NT2/D1 (cell line): Measurements from ENCODE around the gene CCDC117.
A peak's percentile ranks its signal among the peaks of the same experiment; 100 is the strongest.
"Not testable (repeated sequence)": the region's sequence is repeated elsewhere in the genome, so short reads cannot be mapped to it uniquely, and the experiment has no call there.

ENCODE experiments used
- DNase-seq: peaks from one replicate; pipeline ENCODE4 v3.0.0-alpha.2; 2011; ENCODE audit warnings: low read depth, low spot score
- H3K27me3 ChIP-seq: 2 replicates; pipeline ENCODE4 v1.6.0; 2011; ENCODE audit warnings: mild to moderate bottlenecking; ENCODE audit not compliant: insufficient read length, insufficient read depth
- H3K36me3 ChIP-seq: 2 replicates; pipeline ENCODE4 v1.6.1; 2011; ENCODE audit warnings: mild to moderate bottlenecking, low read length, mixed read lengths; ENCODE audit not compliant: insufficient read depth, insufficient read length
- H3K4me1 ChIP-seq: 2 replicates; pipeline ENCODE4 v1.5.1; 2011; ENCODE audit not compliant: insufficient read depth, insufficient read length
- H3K4me3 ChIP-seq: 2 replicates; pipeline ENCODE4 v1.5.1; 2011; ENCODE audit warnings: low read depth; ENCODE audit not compliant: insufficient read length
- H3K9ac ChIP-seq: 2 replicates; pipeline ENCODE4 v1.6.0; 2011; ENCODE audit warnings: low read depth; ENCODE audit not compliant: insufficient read length
- H3K9me3 ChIP-seq: 2 replicates; pipeline ENCODE4 v1.5.1; 2011; ENCODE audit warnings: mild to moderate bottlenecking, low read length; ENCODE audit not compliant: insufficient read depth
- SUZ12 ChIP-seq: IDR thresholded peaks from 2 replicates; pipeline ENCODE4 v1.6.1; 2011; ENCODE audit not compliant: insufficient read length, insufficient read depth; ENCODE audit errors: extremely low read depth
- YY1 ChIP-seq: IDR thresholded peaks from 2 replicates; pipeline ENCODE4 v1.6.1; 2011; ENCODE audit not compliant: insufficient read length, insufficient read depth
- ZNF274 ChIP-seq: IDR thresholded peaks from 2 replicates; pipeline ENCODE4 v1.6.1; 2011; ENCODE audit warnings: mild to moderate bottlenecking, low read depth, low read length

Gene CCDC117

GRCh38 chr22:28821452-28821851 lies 49.0 kb downstream of the CCDC117 start:
- no peaks in the 10 kb centered on the region for H3K27me3 ChIP-seq
- TF ChIP-seq SUZ12 (no peak), ZNF274 (no peak), YY1 (no peak)
- H3K36me3 ChIP-seq: no peaks in the 10 kb centered on the region
- H3K4me1 ChIP-seq: no peaks in the 10 kb centered on the region
- no peak overlapping the region for H3K4me3 ChIP-seq
- no peaks in the 10 kb centered on the region for H3K9me3 ChIP-seq
- no peak overlapping the region for H3K9ac ChIP-seq
- DNase-seq: no peak

DNA sequence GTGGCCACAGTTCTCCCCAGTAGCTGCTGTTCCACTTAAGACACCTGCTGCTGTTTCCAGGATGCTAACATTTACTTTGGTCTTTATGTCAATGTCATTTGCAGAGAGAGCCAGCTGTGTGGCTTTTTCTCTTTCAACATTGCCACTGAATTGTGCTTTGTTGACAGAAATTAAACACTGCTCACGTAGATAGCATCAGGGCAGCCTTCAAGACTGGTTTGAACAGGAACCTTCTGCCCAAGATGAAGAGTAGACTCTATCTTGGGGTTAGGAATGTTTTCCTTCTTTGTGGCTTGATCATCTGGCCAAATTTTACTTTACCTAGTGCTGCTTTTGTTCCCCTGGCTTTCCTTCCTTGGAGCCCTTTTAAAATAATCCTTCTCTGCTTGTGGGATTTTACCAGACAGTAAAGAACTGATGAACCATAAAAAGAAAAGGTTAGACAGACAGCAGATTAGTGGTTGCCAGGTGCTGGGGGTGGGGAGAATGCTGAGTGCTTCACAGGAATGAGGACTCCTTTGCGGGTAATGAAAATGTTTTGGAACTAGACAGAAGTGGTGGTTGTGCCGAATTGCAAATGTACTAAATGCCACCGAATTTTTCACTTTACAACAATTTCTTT lies 50.5 kb downstream of the CCDC117 start:
- H3K9me3 ChIP-seq: no peaks in the 10 kb centered on the region
- no peaks in the 10 kb centered on the region for H3K36me3 ChIP-seq
- no peak for DNase-seq
- TF ChIP-seq YY1: no peak
- no peak overlapping the region for H3K4me3 ChIP-seq
- H3K9ac ChIP-seq: no peak overlapping the region
- H3K4me1 ChIP-seq: no peaks in the 10 kb centered on the region
- H3K27me3 ChIP-seq: no peaks in the 10 kb centered on the region

DNA sequence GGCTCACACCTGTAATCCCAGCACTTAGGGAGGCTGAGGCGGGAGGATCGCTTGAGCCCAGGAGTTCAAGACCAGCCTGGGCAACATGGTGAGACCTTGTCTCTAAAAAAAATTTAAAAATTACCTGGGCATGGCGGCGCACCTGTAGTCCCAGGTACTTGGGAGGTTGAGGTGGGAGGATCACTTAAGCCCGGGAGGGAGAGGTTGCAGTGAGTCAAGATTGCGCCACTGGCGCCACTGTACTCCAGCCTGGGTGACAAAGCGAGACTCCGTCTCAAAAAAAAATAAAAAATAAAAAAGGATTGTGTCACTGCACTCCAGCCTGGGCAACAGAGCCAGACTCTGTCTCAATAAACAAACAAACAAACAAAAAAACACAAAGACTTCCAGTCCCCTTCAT lies 52.0 kb downstream of the CCDC117 start:
- DNase-seq, H3K27me3 ChIP-seq, H3K9me3 ChIP-seq, H3K9ac ChIP-seq, H3K4me3 ChIP-seq, H3K4me1 ChIP-seq, H3K36me3 ChIP-seq: not testable (repeated sequence)

- H3K9me3 ChIP-seq, H3K36me3 ChIP-seq, H3K4me1 ChIP-seq, H3K9ac ChIP-seq, H3K4me3 ChIP-seq, H3K27me3 ChIP-seq, DNase-seq: not testable (repeated sequence)
These were observed 53.9 kb downstream of the CCDC117 start for GRCh38 chr22:28826430-28826829.

DNA sequence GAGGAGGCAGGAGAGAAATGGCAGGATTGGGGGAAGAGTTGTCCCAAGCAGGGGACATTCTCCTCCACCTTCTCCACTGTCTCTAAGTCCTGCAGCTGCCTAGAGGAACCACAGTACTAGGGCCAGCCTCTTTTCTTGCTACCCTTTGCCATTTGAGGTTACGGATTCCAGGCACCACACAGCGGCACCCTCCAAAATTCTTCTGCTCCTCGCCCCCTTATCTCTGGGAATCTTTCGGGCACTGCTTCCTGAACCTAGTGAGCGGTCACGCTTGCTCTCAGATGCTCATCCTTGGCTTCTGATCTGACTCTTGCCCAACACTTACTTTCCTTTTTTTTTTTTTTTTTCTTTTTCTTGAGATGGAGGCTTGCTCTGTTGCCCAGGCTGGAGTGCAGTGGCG lies 54.4 kb downstream of the CCDC117 start:
- no peaks in the 10 kb centered on the region for H3K9me3 ChIP-seq
- DNase-seq: no peak
- no peak overlapping the region for H3K4me3 ChIP-seq
- no peak overlapping the region for H3K9ac ChIP-seq
- no peaks in the 10 kb centered on the region for H3K4me1 ChIP-seq
- H3K27me3 ChIP-seq: no peaks in the 10 kb centered on the region
- TF ChIP-seq ZNF274 (no peak), SUZ12 (no peak), YY1 (no peak)
- H3K36me3 ChIP-seq: no peaks in the 10 kb centered on the region

GRCh38 chr22:28829358-28830181 lies 57.1 kb downstream of the CCDC117 start:
- Histone ChIP-seq H3K9ac (peak overlapping the region; percentile 17), H3K36me3 (no peaks in the 10 kb centered on the region), H3K4me1 (no peaks in the 10 kb centered on the region), H3K9me3 (no peaks in the 10 kb centered on the region), H3K4me3 (no peak overlapping the region), H3K27me3 (no peaks in the 10 kb centered on the region)
- TF ChIP-seq YY1: no peak
- TF ChIP-seq SUZ12: no peak
- TF ChIP-seq ZNF274: no peak
- DNase-seq: peak; percentile 38

DNA sequence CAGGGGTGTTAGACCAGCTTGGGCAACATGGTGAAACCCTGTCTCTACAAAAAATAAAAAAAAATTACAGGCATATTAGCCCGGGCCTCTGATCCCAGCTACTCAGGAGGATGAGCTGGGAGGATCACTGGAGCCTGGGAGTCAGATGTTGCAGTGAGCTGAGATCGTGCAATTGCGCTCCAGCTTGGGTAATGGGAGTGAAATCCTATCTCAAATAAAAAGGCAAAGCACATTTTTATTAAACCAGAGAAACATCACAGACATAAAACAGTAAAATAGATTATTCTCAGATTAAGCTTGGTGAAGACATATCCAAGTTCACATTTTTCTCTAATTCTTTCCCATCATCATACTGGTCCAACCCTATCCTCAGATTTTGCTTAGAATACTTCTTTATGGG lies 57.9 kb downstream of the CCDC117 start:
- Histone ChIP-seq H3K9me3 (no peaks in the 10 kb centered on the region), H3K9ac (no peak overlapping the region), H3K4me3 (no peak overlapping the region), H3K4me1 (no peaks in the 10 kb centered on the region), H3K27me3 (no peaks in the 10 kb centered on the region), H3K36me3 (no peaks in the 10 kb centered on the region)
- TF ChIP-seq YY1: no peak
- no peak for TF ChIP-seq ZNF274
- no peak for TF ChIP-seq SUZ12
- no peak for DNase-seq
